ENCODE results near the gene NGRN.

- TF ChIP-seq EZH2phosphoT487 (IDR thresholded peaks at IDR 0.05; ENCODE audit: borderline replicate concordance, low read depth) (no peak), GABPA (IDR thresholded peaks at IDR 0.05; ENCODE audit: low read depth) (no peak), YY1 (IDR thresholded peaks at IDR 0.05; ENCODE audit: low read depth) (no peak), NRF1 (IDR thresholded peaks at IDR 0.05; ENCODE audit: low read depth, low read length) (no peak), POLR2AphosphoS5 (IDR thresholded peaks at IDR 0.05; ENCODE audit: low read depth, low read length) (no peak), CTCF (IDR thresholded peaks at IDR 0.05) (no peak)
These were observed 5.2 kb downstream of the NGRN start for GRCh38 chr15:90270502-90271150.
